Measurements from ENCODE around the gene GLIS1.

Gene GLIS1

DNA sequence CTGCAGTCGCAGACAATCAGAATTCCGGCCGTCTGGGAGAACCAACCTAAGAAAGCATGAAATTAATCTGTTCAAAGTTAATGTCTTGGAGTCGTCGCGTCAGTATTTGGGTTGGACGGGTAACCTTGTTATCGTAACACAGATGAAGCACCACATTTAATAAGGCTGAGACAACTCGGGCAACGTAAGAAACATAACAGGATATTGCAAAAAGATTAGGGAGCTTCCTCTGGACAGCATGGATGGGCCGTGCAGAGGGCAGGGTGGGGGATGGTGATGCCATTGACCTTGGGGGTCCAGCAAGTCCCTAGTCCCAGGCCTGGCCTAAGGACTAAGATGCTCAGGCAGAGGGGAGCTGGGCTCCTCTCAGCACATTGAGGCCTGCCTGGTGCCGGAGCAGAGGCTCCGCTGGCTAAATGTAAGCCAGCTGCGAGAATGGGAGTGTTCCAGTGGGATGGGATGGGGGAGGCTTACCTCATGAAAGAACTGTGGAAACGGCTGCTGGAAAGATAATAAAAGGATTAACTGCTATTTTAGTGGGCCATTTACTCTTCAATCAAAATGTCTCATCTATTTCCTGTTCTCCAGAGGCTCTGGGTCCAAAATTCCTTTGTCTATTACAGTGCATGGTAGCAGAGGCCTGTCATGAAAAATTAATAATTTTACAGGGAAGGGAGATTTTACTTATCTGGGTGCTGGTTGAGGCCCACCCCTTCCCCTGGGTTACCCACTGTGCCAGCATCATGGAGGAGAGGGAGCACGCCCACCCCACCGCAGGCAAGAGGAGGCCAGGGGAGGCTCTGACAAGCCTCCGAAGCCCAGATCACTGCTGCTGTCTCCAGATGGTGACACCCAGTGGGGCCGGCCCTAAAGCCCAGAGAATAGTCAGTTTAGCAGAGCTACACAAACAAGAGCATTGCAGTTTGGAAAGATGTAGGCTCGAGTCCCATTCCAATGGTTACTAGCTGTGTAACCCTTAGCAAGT is 148.1 kb downstream of the GLIS1 start:
- no peak for TF ChIP-seq EZH2 (optimal IDR thresholded peaks at IDR 0.05; ENCODE audit: low read depth, low read length)
- TF ChIP-seq, protein P1, sequence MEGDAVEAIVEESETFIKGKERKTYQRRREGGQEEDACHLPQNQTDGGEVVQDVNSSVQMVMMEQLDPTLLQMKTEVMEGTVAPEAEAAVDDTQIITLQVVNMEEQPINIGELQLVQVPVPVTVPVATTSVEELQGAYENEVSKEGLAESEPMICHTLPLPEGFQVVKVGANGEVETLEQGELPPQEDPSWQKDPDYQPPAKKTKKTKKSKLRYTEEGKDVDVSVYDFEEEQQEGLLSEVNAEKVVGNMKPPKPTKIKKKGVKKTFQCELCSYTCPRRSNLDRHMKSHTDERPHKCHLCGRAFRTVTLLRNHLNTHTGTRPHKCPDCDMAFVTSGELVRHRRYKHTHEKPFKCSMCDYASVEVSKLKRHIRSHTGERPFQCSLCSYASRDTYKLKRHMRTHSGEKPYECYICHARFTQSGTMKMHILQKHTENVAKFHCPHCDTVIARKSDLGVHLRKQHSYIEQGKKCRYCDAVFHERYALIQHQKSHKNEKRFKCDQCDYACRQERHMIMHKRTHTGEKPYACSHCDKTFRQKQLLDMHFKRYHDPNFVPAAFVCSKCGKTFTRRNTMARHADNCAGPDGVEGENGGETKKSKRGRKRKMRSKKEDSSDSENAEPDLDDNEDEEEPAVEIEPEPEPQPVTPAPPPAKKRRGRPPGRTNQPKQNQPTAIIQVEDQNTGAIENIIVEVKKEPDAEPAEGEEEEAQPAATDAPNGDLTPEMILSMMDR (IDR thresholded peaks at IDR 0.05; ENCODE audit: low read length): no peak
- TF ChIP-seq EZH2phosphoT487 (IDR thresholded peaks at IDR 0.05; ENCODE audit: low read length): no peak

DNA sequence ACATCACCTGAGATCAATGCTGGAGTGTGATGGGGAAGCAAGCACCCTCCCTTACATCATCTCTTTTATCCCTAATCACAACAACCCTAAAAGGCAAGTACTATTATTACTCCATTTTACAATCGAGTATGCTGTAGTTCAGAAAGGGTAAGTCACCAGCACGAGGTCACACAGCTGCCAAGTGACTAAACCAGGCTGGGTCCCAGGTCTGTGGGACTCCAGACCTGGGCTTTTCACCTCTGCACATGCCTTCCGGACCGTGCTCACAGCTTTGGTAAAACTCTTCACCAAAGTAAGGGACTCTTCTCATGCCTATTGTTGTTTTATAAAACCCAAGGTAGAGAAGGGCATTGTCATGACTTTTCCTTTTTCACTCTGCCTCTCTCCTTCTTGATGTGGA is 148.9 kb downstream of the GLIS1 start:
- Histone ChIP-seq H3K79me2 (ENCODE audit: low read length) (no peaks in the 10 kb centered on the region), H3K4me2 (ENCODE audit: low read depth, low read length) (no peak overlapping the region), H3F3A (ENCODE audit: insufficient read depth, low read length) (no peaks in the 10 kb centered on the region), H3K9ac (ENCODE audit: low read length) (no peak overlapping the region), H2AFZ (ENCODE audit: low read length) (no peak overlapping the region), H3K4me1 (ENCODE audit: low read length) (peaks cover 8% of the 10 kb centered on the region), H3K27me3 (replicated peaks; ENCODE audit: insufficient read depth, low read length) (no peaks in the 10 kb centered on the region), H3K27ac (ENCODE audit: low read length) (no peak overlapping the region), H3K4me3 (ENCODE audit: low read length) (no peak overlapping the region), H4K20me1 (ENCODE audit: insufficient read depth, low read length) (no peaks in the 10 kb centered on the region), H3K36me3 (replicated peaks; ENCODE audit: insufficient read depth, low read length) (no peaks in the 10 kb centered on the region), H3K9me2 (replicated peaks; ENCODE audit: insufficient read depth, low read length) (no peaks in the 10 kb centered on the region), H3K9me3 (replicated peaks; ENCODE audit: insufficient read depth, low read length) (no peaks in the 10 kb centered on the region)
- TF ChIP-seq EZH2 (optimal IDR thresholded peaks at IDR 0.05; ENCODE audit: low read depth, low read length) (no peak), EZH2phosphoT487 (IDR thresholded peaks at IDR 0.05; ENCODE audit: low read length) (no peak)
- TF ChIP-seq, protein P1 (IDR thresholded peaks at IDR 0.05; ENCODE audit: low read length): no peak
- no peak for DNase-seq

More for the DNA sequence above, 148.1 kb downstream of the GLIS1 start:
- Histone ChIP-seq H3F3A (ENCODE audit: insufficient read depth, low read length) (no peaks in the 10 kb centered on the region), H3K79me2 (ENCODE audit: low read length) (no peaks in the 10 kb centered on the region), H3K4me3 (ENCODE audit: low read length) (no peak overlapping the region), H3K9me2 (replicated peaks; ENCODE audit: insufficient read depth, low read length) (no peaks in the 10 kb centered on the region), H3K4me1 (ENCODE audit: low read length) (peaks cover under 1% of the 10 kb centered on the region; the same call in 1 of the 2 replicates), H3K9me3 (replicated peaks; ENCODE audit: insufficient read depth, low read length) (no peaks in the 10 kb centered on the region), H4K20me1 (ENCODE audit: insufficient read depth, low read length) (no peaks in the 10 kb centered on the region), H3K4me2 (ENCODE audit: low read depth, low read length) (no peak overlapping the region), H3K27me3 (replicated peaks; ENCODE audit: insufficient read depth, low read length) (no peaks in the 10 kb centered on the region), H3K9ac (ENCODE audit: low read length) (no peak overlapping the region), H3K36me3 (replicated peaks; ENCODE audit: insufficient read depth, low read length) (no peaks in the 10 kb centered on the region), H3K27ac (ENCODE audit: low read length) (no peak overlapping the region), H2AFZ (ENCODE audit: low read length) (no peak overlapping the region)
- DNase-seq: no peak

DNA sequence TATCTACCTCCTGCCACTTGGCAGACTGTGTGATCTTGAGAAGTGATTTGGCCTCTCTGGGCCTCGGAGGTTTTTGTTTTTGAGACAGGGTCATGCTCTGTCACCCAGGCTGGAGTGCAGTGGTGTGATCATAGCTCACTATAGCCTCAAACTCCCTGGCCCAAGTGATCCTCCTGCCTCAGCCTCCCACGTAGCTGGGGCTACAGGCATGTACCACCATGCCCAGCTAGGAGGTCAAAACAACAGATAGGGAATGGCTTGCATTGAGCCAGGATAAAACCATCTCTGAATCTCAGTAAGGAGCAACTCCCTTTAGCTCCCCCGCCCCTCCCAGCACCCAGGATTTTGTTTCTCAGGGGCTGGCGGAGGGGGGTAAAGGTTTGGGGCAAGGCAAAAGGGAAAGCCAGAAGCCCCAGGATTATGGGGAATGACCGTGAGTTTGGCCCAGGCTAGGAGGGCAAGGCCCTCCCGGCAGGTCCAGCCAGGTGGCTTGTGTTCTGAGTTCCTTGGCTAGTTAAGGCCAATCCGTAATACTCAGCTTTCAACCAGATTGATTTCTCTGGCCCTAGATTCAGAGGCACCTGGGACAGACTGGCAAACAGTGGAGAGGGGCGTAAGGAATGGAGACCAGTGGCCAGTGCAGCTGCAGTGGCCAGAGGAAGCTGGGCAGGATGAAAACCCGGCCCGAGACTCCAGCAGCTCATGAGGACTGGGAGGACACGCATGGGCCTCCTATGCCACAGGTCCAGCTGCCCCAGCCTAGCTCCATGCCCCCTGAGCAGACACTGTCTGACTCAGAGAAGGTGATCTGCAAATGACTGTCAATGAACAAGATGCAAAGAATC is 149.7 kb downstream of the GLIS1 start:
- Histone ChIP-seq H2AFZ (ENCODE audit: low read length) (no peak overlapping the region), H3F3A (ENCODE audit: insufficient read depth, low read length) (no peaks in the 10 kb centered on the region), H3K27me3 (replicated peaks; ENCODE audit: insufficient read depth, low read length) (no peaks in the 10 kb centered on the region), H4K20me1 (ENCODE audit: insufficient read depth, low read length) (no peaks in the 10 kb centered on the region), H3K9me3 (replicated peaks; ENCODE audit: insufficient read depth, low read length) (no peaks in the 10 kb centered on the region), H3K9me2 (replicated peaks; ENCODE audit: insufficient read depth, low read length) (no peaks in the 10 kb centered on the region), H3K4me1 (ENCODE audit: low read length) (peaks cover 17% of the 10 kb centered on the region), H3K36me3 (replicated peaks; ENCODE audit: insufficient read depth, low read length) (no peaks in the 10 kb centered on the region), H3K27ac (ENCODE audit: low read length) (no peak overlapping the region), H3K4me2 (ENCODE audit: low read depth, low read length) (no peak overlapping the region), H3K4me3 (ENCODE audit: low read length) (no peak overlapping the region), H3K79me2 (ENCODE audit: low read length) (no peaks in the 10 kb centered on the region), H3K9ac (ENCODE audit: low read length) (no peak overlapping the region)
- TF ChIP-seq EZH2phosphoT487 (IDR thresholded peaks at IDR 0.05; ENCODE audit: low read length) (no peak), EZH2 (optimal IDR thresholded peaks at IDR 0.05; ENCODE audit: low read depth, low read length) (no peak)
- TF ChIP-seq, protein P1 (IDR thresholded peaks at IDR 0.05; ENCODE audit: low read length): no peak
- no peak for DNase-seq
